Measurements from ENCODE around the gene CDC42BPB. TPM values are rescaled to one million over a fixed set of nuclear protein-coding genes. Genes with fewer than 3 reads are reported as not detected.
"Not testable (repeated sequence)": the region's sequence is repeated elsewhere in the genome, so short reads cannot be mapped to it uniquely, and the experiment has no call there.

Gene CDC42BPB
- total RNA-seq, 2 experiments from 2014 or later: 0.35 to 0.56 TPM

- Mint-ChIP-seq H3K36me3 (no peaks in the 10 kb centered on the region), H3K4me1 (no peaks in the 10 kb centered on the region), H3K4me3 (no peak overlapping the region), H3K9me3 (ENCODE audit: low read depth) (no peaks in the 10 kb centered on the region), H3K27ac (no peak overlapping the region), H3K27me3 (no peaks in the 10 kb centered on the region)
- DNase-seq (no peak), ATAC-seq (no peak)
- CTCF ChIA-PET: interaction anchor here (0.9 kb wide), 1 partner anchor 14 kb away, joined by 3 read pairs; no protein-coding TSS in a partner anchor
Measured at GRCh38 chr14:103033681-103034096, 23.7 kb downstream of the CDC42BPB start.

GRCh38 chr14:103031956-103032355 lies 25.4 kb downstream of the CDC42BPB start:
- ATAC-seq (no peak), DNase-seq (no peak)
- no peaks in the 10 kb centered on the region for H3K9me3 Mint-ChIP-seq (ENCODE audit: low read depth)
- CTCF ChIA-PET: interaction anchor here (0.7 to 0.9 kb wide), 2 partner anchors 10 to 16 kb away, joined by 3 read pairs; no protein-coding TSS in a partner anchor
- no peaks in the 10 kb centered on the region for H3K4me1 Mint-ChIP-seq
- H3K36me3 Mint-ChIP-seq: no peaks in the 10 kb centered on the region
- no peak overlapping the region for H3K4me3 Mint-ChIP-seq
- peaks cover 7% of the 10 kb centered on the region for H3K27me3 Mint-ChIP-seq
- no peak overlapping the region for H3K27ac Mint-ChIP-seq

GRCh38 chr14:103031566-103031911 lies 25.8 kb downstream of the CDC42BPB start:
- CTCF ChIA-PET: interaction anchor here (0.9 kb wide), 1 partner anchor 10 kb away, joined by 3 read pairs; no protein-coding TSS in a partner anchor
- H3K27me3 Mint-ChIP-seq: peaks cover 9% of the 10 kb centered on the region

GRCh38 chr14:103030741-103031565 lies 26.4 kb downstream of the CDC42BPB start:
- Mint-ChIP-seq H3K9me3 (ENCODE audit: low read depth) (no peaks in the 10 kb centered on the region), H3K27me3 (peaks cover 10% of the 10 kb centered on the region)

More at GRCh38 chr14:103031566-103031911, 25.8 kb downstream of the CDC42BPB start:
- Mint-ChIP-seq H3K36me3 (no peaks in the 10 kb centered on the region), H3K4me1 (no peaks in the 10 kb centered on the region), H3K4me3 (no peak overlapping the region), H3K9me3 (ENCODE audit: low read depth) (no peaks in the 10 kb centered on the region), H3K27ac (no peak overlapping the region)
- DNase-seq (no peak), ATAC-seq (no peak)

GRCh38 chr14:103029936-103030335 lies 27.4 kb downstream of the CDC42BPB start:
- Mint-ChIP-seq H3K4me3 (no peak overlapping the region), H3K4me1 (no peaks in the 10 kb centered on the region)

More at GRCh38 chr14:103030741-103031565, 26.4 kb downstream of the CDC42BPB start:
- no peaks in the 10 kb centered on the region for H3K4me1 Mint-ChIP-seq
- ATAC-seq (no peak), DNase-seq (no peak)
- no peak overlapping the region for H3K27ac Mint-ChIP-seq
- H3K36me3 Mint-ChIP-seq: no peaks in the 10 kb centered on the region
- no peak overlapping the region for H3K4me3 Mint-ChIP-seq
- CTCF ChIA-PET: no interaction called here

GRCh38 chr14:103028772-103029171 lies 28.6 kb downstream of the CDC42BPB start:
- Mint-ChIP-seq H3K27ac (no peak overlapping the region), H3K27me3 (peaks cover 24% of the 10 kb centered on the region), H3K4me3 (no peak overlapping the region), H3K9me3 (ENCODE audit: low read depth) (no peaks in the 10 kb centered on the region), H3K36me3 (no peaks in the 10 kb centered on the region), H3K4me1 (no peaks in the 10 kb centered on the region)
- DNase-seq (no peak), ATAC-seq (no peak)
- CTCF ChIA-PET: no interaction called here

More at GRCh38 chr14:103029936-103030335, 27.4 kb downstream of the CDC42BPB start:
- CTCF ChIA-PET: no interaction called here
- H3K9me3 Mint-ChIP-seq (ENCODE audit: low read depth): no peaks in the 10 kb centered on the region
- H3K27me3 Mint-ChIP-seq: peaks cover 16% of the 10 kb centered on the region
- no peak overlapping the region for H3K27ac Mint-ChIP-seq
- DNase-seq (no peak), ATAC-seq (no peak)
- H3K36me3 Mint-ChIP-seq: no peaks in the 10 kb centered on the region

GRCh38 chr14:103028161-103028767 lies 29.1 kb downstream of the CDC42BPB start:
- Mint-ChIP-seq H3K27me3 (peaks cover 24% of the 10 kb centered on the region), H3K4me1 (no peaks in the 10 kb centered on the region), H3K4me3 (no peak overlapping the region), H3K27ac (no peak overlapping the region), H3K9me3 (ENCODE audit: low read depth) (no peaks in the 10 kb centered on the region), H3K36me3 (no peaks in the 10 kb centered on the region)
- DNase-seq (no peak), ATAC-seq (no peak)
- CTCF ChIA-PET: no interaction called here

- no peaks in the 10 kb centered on the region for H3K4me1 Mint-ChIP-seq
- DNase-seq (no peak), ATAC-seq (no peak)
- no peaks in the 10 kb centered on the region for H3K36me3 Mint-ChIP-seq
- H3K27me3 Mint-ChIP-seq: peaks cover 24% of the 10 kb centered on the region
- H3K4me3 Mint-ChIP-seq: no peak overlapping the region
- no peak overlapping the region for H3K27ac Mint-ChIP-seq
- CTCF ChIA-PET: interaction anchor here (1.3 kb wide), 1 partner anchor 77 kb away, joined by 3 read pairs; no protein-coding TSS in a partner anchor
- no peaks in the 10 kb centered on the region for H3K9me3 Mint-ChIP-seq (ENCODE audit: low read depth)
Measured at GRCh38 chr14:103027451-103027850, 29.9 kb downstream of the CDC42BPB start.

GRCh38 chr14:103026988-103027387 lies 30.4 kb downstream of the CDC42BPB start:
- DNase-seq (no peak), ATAC-seq (no peak)
- Mint-ChIP-seq H3K27me3 (peaks cover 27% of the 10 kb centered on the region), H3K4me1 (no peaks in the 10 kb centered on the region), H3K27ac (no peak overlapping the region), H3K4me3 (no peak overlapping the region), H3K9me3 (ENCODE audit: low read depth) (no peaks in the 10 kb centered on the region), H3K36me3 (no peaks in the 10 kb centered on the region)
- CTCF ChIA-PET: interaction anchor here (1.3 kb wide), 1 partner anchor 78 kb away, joined by 3 read pairs; no protein-coding TSS in a partner anchor

GRCh38 chr14:103026196-103026595 lies 31.2 kb downstream of the CDC42BPB start:
- H3K4me3 Mint-ChIP-seq; H3K4me1 Mint-ChIP-seq; DNase-seq; H3K36me3 Mint-ChIP-seq; H3K9me3 Mint-ChIP-seq (ENCODE audit: low read depth); H3K27ac Mint-ChIP-seq; ATAC-seq; CTCF ChIA-PET: not testable (repeated sequence)
- peaks cover 33% of the 10 kb centered on the region for H3K27me3 Mint-ChIP-seq

GRCh38 chr14:103023881-103024473 lies 33.4 kb downstream of the CDC42BPB start:
- ATAC-seq (no peak), DNase-seq (no peak)
- Mint-ChIP-seq H3K36me3 (no peaks in the 10 kb centered on the region), H3K27ac (no peak overlapping the region), H3K27me3 (peaks cover 35% of the 10 kb centered on the region), H3K4me3 (no peak overlapping the region), H3K9me3 (ENCODE audit: low read depth) (no peaks in the 10 kb centered on the region), H3K4me1 (peaks cover 4% of the 10 kb centered on the region)
- CTCF ChIA-PET: no interaction called here

GRCh38 chr14:103022685-103023044 lies 34.7 kb downstream of the CDC42BPB start:
- CTCF ChIA-PET: no interaction called here
- H3K4me1 Mint-ChIP-seq: peaks cover 4% of the 10 kb centered on the region
- H3K36me3 Mint-ChIP-seq: no peaks in the 10 kb centered on the region
- no peak overlapping the region for H3K4me3 Mint-ChIP-seq
- H3K9me3 Mint-ChIP-seq (ENCODE audit: low read depth): no peaks in the 10 kb centered on the region
- peaks cover 36% of the 10 kb centered on the region for H3K27me3 Mint-ChIP-seq
- ATAC-seq (no peak), DNase-seq (no peak)
- no peak overlapping the region for H3K27ac Mint-ChIP-seq

- Mint-ChIP-seq H3K9me3 (ENCODE audit: low read depth) (no peaks in the 10 kb centered on the region), H3K4me1 (peaks cover 4% of the 10 kb centered on the region), H3K27ac (no peak overlapping the region), H3K36me3 (no peaks in the 10 kb centered on the region), H3K27me3 (peaks cover 31% of the 10 kb centered on the region), H3K4me3 (no peak overlapping the region)
- DNase-seq (no peak), ATAC-seq (no peak)
- CTCF ChIA-PET: no interaction called here
Measured at GRCh38 chr14:103022002-103022684, 35.2 kb downstream of the CDC42BPB start.

Data from activated CD8-positive, alpha-beta memory T cell treated with anti-CD3 and anti-CD28 coated beads, Interleukin-2, amount 10 ng/mL, durations not matched to agents 7 days and 5 days (primary cell).